ENCODE data around the gene PHETA1. TPM values are rescaled to one million over a fixed set of nuclear protein-coding genes. Genes with fewer than 3 reads are reported as not detected.

PHETA1 gene
- polyA plus RNA-seq, 1 of the 3 experiments (the other 2 are of a cell fraction) = 7.3 TPM

GRCh38 chr12:111311011-111311410 is 57.9 kb downstream of the PHETA1 start:
- Histone ChIP-seq H2AFZ (ENCODE audit: low read depth) (no peak overlapping the region), H3K27me3 (ENCODE audit: insufficient read depth) (no peaks in the 10 kb centered on the region), H4K20me1 (ENCODE audit: insufficient read depth) (no peaks in the 10 kb centered on the region), H3K4me3 (ENCODE audit: low read depth in 2 of 2, low read length in 1 of 2) (no peak overlapping the region), H3K9ac (no peak overlapping the region), H3K9me2 (no peaks in the 10 kb centered on the region), H3K27ac (ENCODE audit: low read depth in 2 of 2, low read length in 1 of 2) (no peak overlapping the region), H3F3A (replicated peaks; ENCODE audit: insufficient read depth) (no peaks in the 10 kb centered on the region), H3K36me3 (replicated peaks in 1 of 2; ENCODE audit: control insufficient read depth in 1 of 2, insufficient read depth in 2 of 2, low read length in 1 of 2) (no peaks in the 10 kb centered on the region), H3K4me1 (ENCODE audit: control insufficient read depth in 1 of 2, insufficient read depth in 2 of 2, low read depth in 1 of 2, low read length in 1 of 2) (no peaks in the 10 kb centered on the region; a peak in 1 of 4 replicates), H3K9me3 (no peaks in the 10 kb centered on the region), H3K79me2 (ENCODE audit: insufficient read depth) (no peaks in the 10 kb centered on the region), H3K4me2 (no peak overlapping the region)
- POLR2A ChIA-PET = no interaction called here
- TF ChIP-seq TEAD4 (IDR thresholded peaks at IDR 0.05; ENCODE audit: borderline replicate concordance, insufficient read depth) = no peak
- TF ChIP-seq GABPA (IDR thresholded peaks at IDR 0.05; ENCODE audit: low read depth) = no peak
- TF ChIP-seq JUND (IDR thresholded peaks at IDR 0.05) = no peak
- no peak for TF ChIP-seq REST (IDR thresholded peaks at IDR 0.05; ENCODE audit: low read depth, low read length)
- TF ChIP-seq FOSL2 (IDR thresholded peaks at IDR 0.05; ENCODE audit: borderline replicate concordance, low read depth) = no peak
- TF ChIP-seq GATA2 (CRISPR knock-in tag; IDR thresholded peaks at IDR 0.05) = no peak
- TF ChIP-seq NFIC (IDR thresholded peaks at IDR 0.05; ENCODE audit: borderline replicate concordance) = no peak
- TF ChIP-seq RCOR1 (IDR thresholded peaks at IDR 0.05; ENCODE audit: low read length) = no peak
- TF ChIP-seq RFX5 (IDR thresholded peaks at IDR 0.05; ENCODE audit: low read length) = no peak
- no peak for TF ChIP-seq MXI1 (IDR thresholded peaks at IDR 0.05; ENCODE audit: low read depth, low read length)
- TF ChIP-seq YY1 (IDR thresholded peaks at IDR 0.05; ENCODE audit: low read depth) = no peak
- TF ChIP-seq CTCF (IDR thresholded peaks at IDR 0.05) = no peak
- no peak for TF ChIP-seq TAF1 (IDR thresholded peaks at IDR 0.05; ENCODE audit: borderline replicate concordance, low read depth, low read length)
- no peak for TF ChIP-seq CHD2 (IDR thresholded peaks at IDR 0.05; ENCODE audit: low read length, partially characterized antibody)
- no peak for TF ChIP-seq RXRA (IDR thresholded peaks at IDR 0.05; ENCODE audit: borderline replicate concordance, low read depth)
- TF ChIP-seq SIN3A (IDR thresholded peaks at IDR 0.05; ENCODE audit: borderline replicate concordance, low read depth, low read length) = no peak
- TF ChIP-seq MEF2A (IDR thresholded peaks at IDR 0.05; ENCODE audit: borderline replicate concordance, low read depth) = no peak
- no peak for TF ChIP-seq USF1 (IDR thresholded peaks at IDR 0.05; ENCODE audit: borderline replicate concordance, low read depth)
- no peak for TF ChIP-seq RAD21 (IDR thresholded peaks at IDR 0.05; ENCODE audit: low read length)
- no peak for TF ChIP-seq PBX3 (IDR thresholded peaks at IDR 0.05)
- CTCF ChIA-PET = interaction anchor here (0.6 to 5.0 kb wide), 4 partner anchors 13 to 416 kb away, joined by 3 to 39 read pairs (median 6); no protein-coding TSS in a partner anchor
- WGBS (ENCODE audit: low lambda C conversion rate) = 52% methylated on average over 4 of the region's 4 CpGs
- DNase-seq = no peak
